WTC11 (cell line): Measurements from ENCODE around the gene TOB2. TPM values are rescaled to one million over a fixed set of nuclear protein-coding genes. Genes with fewer than 3 reads are reported as not detected.

Experiments
- ATAC-seq: fragments of 200-7000 bp; cut with Tn5 transposase; 2 replicates; pipeline ENCODE4 v1.10.0; 2021; ENCODE audit warnings: mild to moderate bottlenecking, moderate library complexity
- CTCF ChIA-PET: fragments of 300-600 bp; sonication (Branson Sonifier 250); formaldehyde crosslinking; loops from one replicate; lab custom pipeline; 2021; ENCODE audit warnings: antibody characterized with exemption; lab: Charles Lee
- POLR2A ChIA-PET: fragments of 350-600 bp; sonication (Branson Sonifier 250); formaldehyde crosslinking; loops from one replicate; lab custom pipeline; 2021; ENCODE audit warnings: antibody characterized with exemption; lab: Charles Lee
- DNase-seq: peaks from one replicate; pipeline ENCODE4 v3.0.0; 2021; ENCODE audit warnings: low spot score
- H3K27ac Mint-ChIP-seq: 2 replicates; pipeline ENCODE4 v1.8.0; 2021; ENCODE audit warnings: mixed read lengths
- H3K27me3 Mint-ChIP-seq: 2 replicates; pipeline ENCODE4 v1.8.0; 2021; ENCODE audit warnings: low read depth, mild to moderate bottlenecking, moderate library complexity, mixed read lengths
- H3K36me3 Mint-ChIP-seq: 2 replicates; pipeline ENCODE4 v1.8.0; 2021; ENCODE audit warnings: mixed read lengths
- H3K4me1 Mint-ChIP-seq: 2 replicates; pipeline ENCODE4 v1.8.0; 2022; ENCODE audit warnings: mixed read lengths
- H3K4me3 Mint-ChIP-seq: 2 replicates; pipeline ENCODE4 v1.8.0; 2021; ENCODE audit warnings: mild to moderate bottlenecking, moderate library complexity, mixed read lengths
- H3K9me3 Mint-ChIP-seq: 2 replicates; pipeline ENCODE4 v1.8.0; 2021; ENCODE audit warnings: mixed read lengths
- CREB1 ChIP-seq: sonication (generic); formaldehyde crosslinking; IDR thresholded peaks from 2 replicates; pipeline ENCODE4 v1.8.0; 2023; ENCODE audit warnings: mild to moderate bottlenecking, missing genetic modification reagents
- ESRRA ChIP-seq: sonication (generic); formaldehyde crosslinking; IDR thresholded peaks from 2 replicates; pipeline ENCODE4 v1.8.1; 2022; ENCODE audit warnings: mild to moderate bottlenecking, missing genetic modification reagents, borderline replicate concordance
- ETV6 ChIP-seq: sonication (generic); formaldehyde crosslinking; IDR thresholded peaks from 2 replicates; pipeline ENCODE4 v1.8.1; 2022; ENCODE audit warnings: mild to moderate bottlenecking, missing genetic modification reagents
- FOXJ3 ChIP-seq: sonication (generic); formaldehyde crosslinking; IDR thresholded peaks from 2 replicates; pipeline ENCODE4 v1.9.0; 2021; ENCODE audit warnings: missing genetic modification reagents, mild to moderate bottlenecking, borderline replicate concordance
- GABPB1 ChIP-seq: sonication (generic); formaldehyde crosslinking; IDR thresholded peaks from 2 replicates; pipeline ENCODE4 v1.8.1; 2023; ENCODE audit warnings: mild to moderate bottlenecking, missing genetic modification reagents
- JAZF1 ChIP-seq: fragments of 250-450 bp; sonication (Bioruptor Pico); IDR thresholded peaks from 2 replicates; pipeline ENCODE4 v1.9.0; 2021; ENCODE audit warnings: moderate library complexity, mild to moderate bottlenecking, inconsistent platforms
- JUN ChIP-seq: sonication (generic); formaldehyde crosslinking; IDR thresholded peaks from 2 replicates; pipeline ENCODE4 v1.8.0; 2023; ENCODE audit warnings: mild to moderate bottlenecking, missing genetic modification reagents
- NFE2L1 ChIP-seq: sonication (generic); formaldehyde crosslinking; IDR thresholded peaks from 2 replicates; pipeline ENCODE4 v1.8.1; 2023; ENCODE audit warnings: missing genetic modification reagents
- NFYB ChIP-seq: sonication (generic); formaldehyde crosslinking; conservative IDR thresholded peaks from 2 replicates; pipeline ENCODE4 v1.8.0; 2022; ENCODE audit warnings: low read depth, missing genetic modification reagents
- PRRX2 ChIP-seq: fragments of 250-450 bp; sonication (Bioruptor Pico); IDR thresholded peaks from 2 replicates; pipeline ENCODE4 v1.8.0; 2021; ENCODE audit warnings: mild to moderate bottlenecking
- RELA ChIP-seq: sonication (generic); formaldehyde crosslinking; IDR thresholded peaks from 2 replicates; pipeline ENCODE4 v1.8.1; 2022; ENCODE audit warnings: missing genetic modification reagents, mild to moderate bottlenecking, borderline replicate concordance
- RORB ChIP-seq: fragments of 250-450 bp; sonication (Bioruptor Pico); IDR thresholded peaks from 2 replicates; pipeline ENCODE4 v1.9.0; 2021; ENCODE audit warnings: mild to moderate bottlenecking
- SP1 ChIP-seq: sonication (generic); formaldehyde crosslinking; conservative IDR thresholded peaks from 2 replicates; pipeline ENCODE4 v1.8.1; 2022; ENCODE audit warnings: missing genetic modification reagents
- TEAD1 ChIP-seq: sonication (generic); formaldehyde crosslinking; IDR thresholded peaks from 2 replicates; pipeline ENCODE4 v1.8.0; 2022; ENCODE audit warnings: mild to moderate bottlenecking, missing genetic modification reagents
- ZNF219 ChIP-seq: sonication (generic); formaldehyde crosslinking; IDR thresholded peaks from 2 replicates; pipeline ENCODE4 v1.8.0; 2023; ENCODE audit warnings: missing genetic modification reagents, mild to moderate bottlenecking, borderline replicate concordance
- ZNF263 ChIP-seq: sonication (generic); formaldehyde crosslinking; IDR thresholded peaks from 2 replicates; pipeline ENCODE4 v1.8.1; 2022; ENCODE audit warnings: low read depth, mild to moderate bottlenecking, moderate library complexity, missing genetic modification reagents
- ZNF416 ChIP-seq: fragments of 250-450 bp; sonication (Bioruptor Pico); IDR thresholded peaks from 2 replicates; pipeline ENCODE4 v1.9.0; 2021; ENCODE audit warnings: mild to moderate bottlenecking, inconsistent platforms
- ZNF423 ChIP-seq: fragments of 250-450 bp; sonication (Bioruptor Pico); IDR thresholded peaks from 2 replicates; pipeline ENCODE4 v2.1.2; 2022; ENCODE audit warnings: mild to moderate bottlenecking, moderate library complexity
- ZSCAN18 ChIP-seq: fragments of 250-450 bp; sonication (Bioruptor Pico); IDR thresholded peaks from 2 replicates; pipeline ENCODE4 v2.1.2; 2022; ENCODE audit warnings: mild to moderate bottlenecking, moderate library complexity
- total RNA-seq: library from RNA; stranded (reverse); gene quantifications from 3 replicates; pipeline ENCODE4 v1.2.3, GENCODE V29; 2021
- TF ChIP-seq, protein P1 (sequence below): sonication (generic); formaldehyde crosslinking; IDR thresholded peaks from 2 replicates; pipeline ENCODE4 v1.8.0; 2022; ENCODE audit warnings: mild to moderate bottlenecking, missing genetic modification reagents
- TF ChIP-seq, protein P2 (sequence below): sonication (generic); formaldehyde crosslinking; IDR thresholded peaks from 2 replicates; pipeline ENCODE4 v1.8.1; 2023; ENCODE audit warnings: mild to moderate bottlenecking, missing genetic modification reagents, moderate library complexity
- TF ChIP-seq, protein P3 (sequence below): sonication (generic); formaldehyde crosslinking; IDR thresholded peaks from 2 replicates; pipeline ENCODE4 v1.8.1; 2022; ENCODE audit warnings: mild to moderate bottlenecking, missing genetic modification reagents, moderate library complexity, borderline replicate concordance
- TF ChIP-seq, protein P4 (sequence below): sonication (generic); formaldehyde crosslinking; IDR thresholded peaks from 2 replicates; pipeline ENCODE4 v1.8.0; 2022; ENCODE audit warnings: missing genetic modification reagents
- TF ChIP-seq, protein P5 (sequence below): sonication (generic); formaldehyde crosslinking; IDR thresholded peaks from 2 replicates; pipeline ENCODE4 v1.8.1; 2022; ENCODE audit warnings: low read depth, missing genetic modification reagents, borderline replicate concordance

TOB2 gene
- total RNA-seq, 1 experiment from 2014 or later = 46.6 TPM

- TF ChIP-seq ZNF416 (no peak), GABPB1 (CRISPR knock-in tag) (no peak), JUN (CRISPR knock-in tag) (no peak), RORB (CRISPR knock-in tag) (no peak), ZNF423 (peak; percentile 61), TEAD1 (CRISPR knock-in tag) (no peak)
- TF ChIP-seq, protein P1, sequence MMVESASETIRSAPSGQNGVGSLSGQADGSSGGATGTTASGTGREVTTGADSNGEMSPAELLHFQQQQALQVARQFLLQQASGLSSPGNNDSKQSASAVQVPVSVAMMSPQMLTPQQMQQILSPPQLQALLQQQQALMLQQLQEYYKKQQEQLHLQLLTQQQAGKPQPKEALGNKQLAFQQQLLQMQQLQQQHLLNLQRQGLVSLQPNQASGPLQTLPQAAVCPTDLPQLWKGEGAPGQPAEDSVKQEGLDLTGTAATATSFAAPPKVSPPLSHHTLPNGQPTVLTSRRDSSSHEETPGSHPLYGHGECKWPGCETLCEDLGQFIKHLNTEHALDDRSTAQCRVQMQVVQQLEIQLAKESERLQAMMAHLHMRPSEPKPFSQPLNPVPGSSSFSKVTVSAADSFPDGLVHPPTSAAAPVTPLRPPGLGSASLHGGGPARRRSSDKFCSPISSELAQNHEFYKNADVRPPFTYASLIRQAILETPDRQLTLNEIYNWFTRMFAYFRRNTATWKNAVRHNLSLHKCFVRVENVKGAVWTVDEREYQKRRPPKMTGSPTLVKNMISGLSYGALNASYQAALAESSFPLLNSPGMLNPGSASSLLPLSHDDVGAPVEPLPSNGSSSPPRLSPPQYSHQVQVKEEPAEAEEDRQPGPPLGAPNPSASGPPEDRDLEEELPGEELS (CRISPR knock-in tag) = peak; percentile 48; the same call in 1 of the 2 replicates
- TF ChIP-seq, all 79 proteins: peak for 3
Measured at GRCh38 chr22:41481925-41482318, 35.3 kb upstream of the TOB2 start (continued).

GRCh38 chr22:41481131-41481830 lies 34.7 kb upstream of the TOB2 start:
- Mint-ChIP-seq H3K36me3 (no peaks in the 10 kb centered on the region), H3K27me3 (no peaks in the 10 kb centered on the region), H3K4me1 (peaks cover 40% of the 10 kb centered on the region), H3K4me3 (no peak overlapping the region), H3K9me3 (no peaks in the 10 kb centered on the region), H3K27ac (peak overlapping the region; percentile 61)
- no peak for DNase-seq
- ChIA-PET CTCF (interaction anchor here (1.0 to 3.1 kb wide), 7 partner anchors 12 to 99 kb away, joined by 3 to 23 read pairs (median 6); partner anchors contain the start of genes ACO2, PHF5A and TEF), POLR2A (interaction anchor here (1.1 to 1.6 kb wide), 3 partner anchors 24 to 35 kb away, joined by 3 to 5 read pairs (median 5); partner anchors contain the start of gene TOB2)
- TF ChIP-seq, protein P2, sequence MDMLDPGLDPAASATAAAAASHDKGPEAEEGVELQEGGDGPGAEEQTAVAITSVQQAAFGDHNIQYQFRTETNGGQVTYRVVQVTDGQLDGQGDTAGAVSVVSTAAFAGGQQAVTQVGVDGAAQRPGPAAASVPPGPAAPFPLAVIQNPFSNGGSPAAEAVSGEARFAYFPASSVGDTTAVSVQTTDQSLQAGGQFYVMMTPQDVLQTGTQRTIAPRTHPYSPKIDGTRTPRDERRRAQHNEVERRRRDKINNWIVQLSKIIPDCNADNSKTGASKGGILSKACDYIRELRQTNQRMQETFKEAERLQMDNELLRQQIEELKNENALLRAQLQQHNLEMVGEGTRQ (CRISPR knock-in tag) = no peak
- no peak for TF ChIP-seq NFE2L1 (CRISPR knock-in tag)
- TF ChIP-seq ZSCAN18 = no peak
- TF ChIP-seq ESRRA (CRISPR knock-in tag) = no peak
- TF ChIP-seq RELA (CRISPR knock-in tag) = no peak
- TF ChIP-seq FOXJ3 (CRISPR knock-in tag) = no peak
- TF ChIP-seq ZNF263 (CRISPR knock-in tag) = no peak
- TF ChIP-seq, protein P3, sequence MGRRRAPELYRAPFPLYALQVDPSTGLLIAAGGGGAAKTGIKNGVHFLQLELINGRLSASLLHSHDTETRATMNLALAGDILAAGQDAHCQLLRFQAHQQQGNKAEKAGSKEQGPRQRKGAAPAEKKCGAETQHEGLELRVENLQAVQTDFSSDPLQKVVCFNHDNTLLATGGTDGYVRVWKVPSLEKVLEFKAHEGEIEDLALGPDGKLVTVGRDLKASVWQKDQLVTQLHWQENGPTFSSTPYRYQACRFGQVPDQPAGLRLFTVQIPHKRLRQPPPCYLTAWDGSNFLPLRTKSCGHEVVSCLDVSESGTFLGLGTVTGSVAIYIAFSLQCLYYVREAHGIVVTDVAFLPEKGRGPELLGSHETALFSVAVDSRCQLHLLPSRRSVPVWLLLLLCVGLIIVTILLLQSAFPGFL = no peak
- no peak for TF ChIP-seq ETV6 (CRISPR knock-in tag)
- TF ChIP-seq CREB1 = no peak
- no peak for TF ChIP-seq NFYB (CRISPR knock-in tag)
- ATAC-seq = no peak

DNA sequence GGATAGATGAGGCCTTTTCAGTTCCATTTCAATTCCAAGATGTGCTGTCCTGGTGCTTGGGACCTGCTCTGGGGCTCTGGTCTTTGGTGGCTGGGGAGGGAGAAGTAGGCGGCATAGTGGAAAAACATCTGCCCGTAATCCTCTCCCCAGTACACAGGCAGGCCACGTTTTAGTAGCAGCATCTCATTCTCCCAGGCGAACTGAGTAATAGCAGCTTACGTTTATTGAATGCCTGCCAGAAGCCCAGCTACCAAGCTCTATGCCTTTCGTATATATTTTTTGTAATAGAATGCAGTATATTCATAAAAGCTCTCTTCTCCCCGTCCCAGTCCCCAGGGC lies 33.8 kb upstream of the TOB2 start:
- H3K27ac Mint-ChIP-seq = peak overlapping the region; percentile 61; the same call in 1 of the 2 replicates
- TF ChIP-seq PRRX2 (CRISPR knock-in tag) (no peak), ESRRA (CRISPR knock-in tag) (no peak), TEAD1 (CRISPR knock-in tag) (no peak), SP1 (no peak), JAZF1 (CRISPR knock-in tag) (no peak), ZNF219 (CRISPR knock-in tag) (no peak)
- TF ChIP-seq, protein P4, sequence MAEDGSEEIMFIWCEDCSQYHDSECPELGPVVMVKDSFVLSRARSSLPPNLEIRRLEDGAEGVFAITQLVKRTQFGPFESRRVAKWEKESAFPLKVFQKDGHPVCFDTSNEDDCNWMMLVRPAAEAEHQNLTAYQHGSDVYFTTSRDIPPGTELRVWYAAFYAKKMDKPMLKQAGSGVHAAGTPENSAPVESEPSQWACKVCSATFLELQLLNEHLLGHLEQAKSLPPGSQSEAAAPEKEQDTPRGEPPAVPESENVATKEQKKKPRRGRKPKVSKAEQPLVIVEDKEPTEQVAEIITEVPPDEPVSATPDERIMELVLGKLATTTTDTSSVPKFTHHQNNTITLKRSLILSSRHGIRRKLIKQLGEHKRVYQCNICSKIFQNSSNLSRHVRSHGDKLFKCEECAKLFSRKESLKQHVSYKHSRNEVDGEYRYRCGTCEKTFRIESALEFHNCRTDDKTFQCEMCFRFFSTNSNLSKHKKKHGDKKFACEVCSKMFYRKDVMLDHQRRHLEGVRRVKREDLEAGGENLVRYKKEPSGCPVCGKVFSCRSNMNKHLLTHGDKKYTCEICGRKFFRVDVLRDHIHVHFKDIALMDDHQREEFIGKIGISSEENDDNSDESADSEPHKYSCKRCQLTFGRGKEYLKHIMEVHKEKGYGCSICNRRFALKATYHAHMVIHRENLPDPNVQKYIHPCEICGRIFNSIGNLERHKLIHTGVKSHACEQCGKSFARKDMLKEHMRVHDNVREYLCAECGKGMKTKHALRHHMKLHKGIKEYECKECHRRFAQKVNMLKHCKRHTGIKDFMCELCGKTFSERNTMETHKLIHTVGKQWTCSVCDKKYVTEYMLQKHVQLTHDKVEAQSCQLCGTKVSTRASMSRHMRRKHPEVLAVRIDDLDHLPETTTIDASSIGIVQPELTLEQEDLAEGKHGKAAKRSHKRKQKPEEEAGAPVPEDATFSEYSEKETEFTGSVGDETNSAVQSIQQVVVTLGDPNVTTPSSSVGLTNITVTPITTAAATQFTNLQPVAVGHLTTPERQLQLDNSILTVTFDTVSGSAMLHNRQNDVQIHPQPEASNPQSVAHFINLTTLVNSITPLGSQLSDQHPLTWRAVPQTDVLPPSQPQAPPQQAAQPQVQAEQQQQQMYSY (CRISPR knock-in tag) = no peak
- TF ChIP-seq, protein P5, sequence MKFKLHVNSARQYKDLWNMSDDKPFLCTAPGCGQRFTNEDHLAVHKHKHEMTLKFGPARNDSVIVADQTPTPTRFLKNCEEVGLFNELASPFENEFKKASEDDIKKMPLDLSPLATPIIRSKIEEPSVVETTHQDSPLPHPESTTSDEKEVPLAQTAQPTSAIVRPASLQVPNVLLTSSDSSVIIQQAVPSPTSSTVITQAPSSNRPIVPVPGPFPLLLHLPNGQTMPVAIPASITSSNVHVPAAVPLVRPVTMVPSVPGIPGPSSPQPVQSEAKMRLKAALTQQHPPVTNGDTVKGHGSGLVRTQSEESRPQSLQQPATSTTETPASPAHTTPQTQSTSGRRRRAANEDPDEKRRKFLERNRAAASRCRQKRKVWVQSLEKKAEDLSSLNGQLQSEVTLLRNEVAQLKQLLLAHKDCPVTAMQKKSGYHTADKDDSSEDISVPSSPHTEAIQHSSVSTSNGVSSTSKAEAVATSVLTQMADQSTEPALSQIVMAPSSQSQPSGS (CRISPR knock-in tag) = no peak

More for the DNA sequence above, 33.8 kb upstream of the TOB2 start:
- CTCF ChIA-PET = interaction anchor here (1.3 to 3.5 kb wide), 8 partner anchors 12 to 98 kb away, joined by 3 to 27 read pairs (median 9); partner anchors contain the start of genes ACO2, PHF5A and TEF
- Mint-ChIP-seq H3K4me1 (peaks cover 40% of the 10 kb centered on the region), H3K36me3 (no peaks in the 10 kb centered on the region), H3K4me3 (no peak overlapping the region), H3K9me3 (no peaks in the 10 kb centered on the region), H3K27me3 (no peaks in the 10 kb centered on the region)
- POLR2A ChIA-PET = no interaction called here
- ATAC-seq (no peak), DNase-seq (no peak)
